HG03159 (cell line): ENCODE measurements around the gene OR6T1.

Source experiments
- ATAC-seq: cut with Tn5 transposase; IDR thresholded peaks from one replicate; pipeline ENCODE4 v1.9.1; 2021; ENCODE audit warnings: mild to moderate bottlenecking, moderate library complexity; ENCODE audit not compliant: unreplicated experiment

Gene OR6T1

GRCh38 chr11:123943738-123944137 is at the start of gene OR6T1:
Gene OR6T1, minus strand, starts transcription at chr11:123943838. Its CDS starts 0 bp downstream, at chr11:123943838.
- no peak for ATAC-seq

- no peak for ATAC-seq
These were observed 35.7 kb upstream of the OR6T1 start for GRCh38 chr11:123979311-123979710.

- ATAC-seq, result no peak
These were observed 34.2 kb upstream of the OR6T1 start, which contains the start of gene OR10S1 for GRCh38 chr11:123977731-123978347. Gene OR10S1, minus strand, starts transcription at chr11:123977781. Its CDS starts 117 bp downstream, at chr11:123977664.

GRCh38 chr11:123976770-123977560 is 33.3 kb upstream of the OR6T1 start:
- no peak for ATAC-seq

- ATAC-seq, result no peak
These were observed 30.2 kb upstream of the OR6T1 start for GRCh38 chr11:123973816-123974215.

- no peak for ATAC-seq
These were observed 13.1 kb upstream of the OR6T1 start for GRCh38 chr11:123956752-123957151.

- ATAC-seq, result no peak
These were observed 1.5 kb upstream of the OR6T1 start for GRCh38 chr11:123945132-123945531.

- ATAC-seq, result no peak
These were observed 1.2 kb downstream of the OR6T1 start for GRCh38 chr11:123942413-123942812.

- ATAC-seq, result no peak
These were observed 4.3 kb downstream of the OR6T1 start, which contains the start of gene OR4D5 for GRCh38 chr11:123939317-123939716. Gene OR4D5, plus strand, starts transcription at chr11:123939617. Its CDS starts 0 bp downstream, at chr11:123939617.

- ATAC-seq, result no peak
These were observed 19.6 kb downstream of the OR6T1 start for GRCh38 chr11:123924027-123924426.

- ATAC-seq, result no peak
These were observed 22.7 kb downstream of the OR6T1 start for GRCh38 chr11:123920943-123921342.

- no peak for ATAC-seq
These were observed 37.8 kb downstream of the OR6T1 start for GRCh38 chr11:123905826-123906225.

- no peak for ATAC-seq
These were observed 38.7 kb downstream of the OR6T1 start for GRCh38 chr11:123904932-123905331.

GRCh38 chr11:123903932-123904331 is 39.7 kb downstream of the OR6T1 start:
- peak; percentile 69 for ATAC-seq

GRCh38 chr11:123901867-123902266 is 41.8 kb downstream of the OR6T1 start, which contains the start of gene OR8D4:
Gene OR8D4, plus strand, starts transcription at chr11:123902167. Its CDS starts 4,265 bp downstream, at chr11:123906432.
- ATAC-seq, result no peak

GRCh38 chr11:123899792-123900191 is 43.8 kb downstream of the OR6T1 start:
- ATAC-seq, result no peak
